Fibroblast of skin of abdomen (primary cell): ENCODE measurements around the gene DNAH5.

ENCODE experiments used
- DNase-seq: peaks from one replicate; pipeline ENCODE4 v3.0.0-alpha.2; 2013

Gene DNAH5

GRCh38 chr5:13704396-13704795, 240.1 kb downstream of the DNAH5 start:
- DNase-seq, result no peak

- DNase-seq, result no peak
Observed at GRCh38 chr5:13700626-13701025, 243.9 kb downstream of the DNAH5 start.

- no peak for DNase-seq
Observed at GRCh38 chr5:13698885-13699284, 245.6 kb downstream of the DNAH5 start.

- DNase-seq, result no peak
Observed at GRCh38 chr5:13695076-13695712, 249.3 kb downstream of the DNAH5 start.

GRCh38 chr5:13692172-13692571, 252.3 kb downstream of the DNAH5 start:
- no peak for DNase-seq

- DNase-seq, result no peak
Observed at GRCh38 chr5:13676531-13676930, 268.0 kb downstream of the DNAH5 start.

GRCh38 chr5:13674391-13674790, 270.1 kb downstream of the DNAH5 start:
- DNase-seq, result no peak

GRCh38 chr5:13673511-13673910, 271.0 kb downstream of the DNAH5 start:
- no peak for DNase-seq

GRCh38 chr5:13664377-13664776, 280.1 kb downstream of the DNAH5 start:
- DNase-seq, result peak; percentile 95

- peak; percentile 66 for DNase-seq
Observed at GRCh38 chr5:13662626-13663025, 281.9 kb downstream of the DNAH5 start.

GRCh38 chr5:13661272-13661671, 283.2 kb downstream of the DNAH5 start:
- no peak for DNase-seq

- peak; percentile 66 for DNase-seq
Observed at GRCh38 chr5:13660072-13660471, 284.4 kb downstream of the DNAH5 start.

GRCh38 chr5:13659391-13659790, 285.1 kb downstream of the DNAH5 start:
- peak; percentile 66 for DNase-seq

- DNase-seq, result no peak
Observed at GRCh38 chr5:13658761-13659160, 285.7 kb downstream of the DNAH5 start.

GRCh38 chr5:13658152-13658551, 286.3 kb downstream of the DNAH5 start:
- DNase-seq, result no peak

GRCh38 chr5:13653709-13654108, 290.8 kb downstream of the DNAH5 start:
- no peak for DNase-seq

- no peak for DNase-seq
Observed at GRCh38 chr5:13649656-13650055, 294.8 kb downstream of the DNAH5 start.

GRCh38 chr5:13648822-13649221, 295.7 kb downstream of the DNAH5 start:
- DNase-seq, result no peak

- no peak for DNase-seq
Observed at GRCh38 chr5:13643734-13644133, 300.8 kb downstream of the DNAH5 start.

- DNase-seq, result no peak
Observed at GRCh38 chr5:13643196-13643595, 301.3 kb downstream of the DNAH5 start.
